Measurements from ENCODE around the gene KDM8. TPM values are rescaled to one million over a fixed set of nuclear protein-coding genes. Genes with fewer than 3 reads are reported as not detected.

The KDM8 gene
- total RNA-seq, 1 donor from 2014 or later, result 3.2 TPM

DNA sequence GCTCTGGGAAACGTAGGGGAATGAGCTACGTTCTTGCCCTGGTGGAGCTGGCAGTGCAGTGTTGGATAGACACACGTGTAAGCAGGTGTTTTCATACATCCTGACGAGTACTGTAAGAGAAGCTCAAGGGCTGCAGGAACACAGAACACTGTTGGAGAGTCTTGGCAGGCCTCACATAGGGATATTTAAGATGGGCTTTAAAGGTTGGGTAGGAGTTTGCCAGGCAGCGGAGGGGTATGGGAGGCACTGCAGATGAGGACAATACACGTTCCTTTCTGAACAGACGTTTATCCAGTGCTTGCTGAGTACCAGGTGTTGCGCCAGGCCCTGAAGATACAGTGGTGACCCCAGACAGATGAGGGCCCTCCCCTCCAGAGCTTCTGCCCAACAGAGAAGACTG lies 6.3 kb downstream of the KDM8 start:
- no peaks in the 10 kb centered on the region for H3K27me3 ChIP-seq (ENCODE audit: low read depth)
- no peaks in the 10 kb centered on the region for H3K9me3 ChIP-seq (replicated peaks)
- TF ChIP-seq, protein P1, sequence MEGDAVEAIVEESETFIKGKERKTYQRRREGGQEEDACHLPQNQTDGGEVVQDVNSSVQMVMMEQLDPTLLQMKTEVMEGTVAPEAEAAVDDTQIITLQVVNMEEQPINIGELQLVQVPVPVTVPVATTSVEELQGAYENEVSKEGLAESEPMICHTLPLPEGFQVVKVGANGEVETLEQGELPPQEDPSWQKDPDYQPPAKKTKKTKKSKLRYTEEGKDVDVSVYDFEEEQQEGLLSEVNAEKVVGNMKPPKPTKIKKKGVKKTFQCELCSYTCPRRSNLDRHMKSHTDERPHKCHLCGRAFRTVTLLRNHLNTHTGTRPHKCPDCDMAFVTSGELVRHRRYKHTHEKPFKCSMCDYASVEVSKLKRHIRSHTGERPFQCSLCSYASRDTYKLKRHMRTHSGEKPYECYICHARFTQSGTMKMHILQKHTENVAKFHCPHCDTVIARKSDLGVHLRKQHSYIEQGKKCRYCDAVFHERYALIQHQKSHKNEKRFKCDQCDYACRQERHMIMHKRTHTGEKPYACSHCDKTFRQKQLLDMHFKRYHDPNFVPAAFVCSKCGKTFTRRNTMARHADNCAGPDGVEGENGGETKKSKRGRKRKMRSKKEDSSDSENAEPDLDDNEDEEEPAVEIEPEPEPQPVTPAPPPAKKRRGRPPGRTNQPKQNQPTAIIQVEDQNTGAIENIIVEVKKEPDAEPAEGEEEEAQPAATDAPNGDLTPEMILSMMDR (IDR thresholded peaks at IDR 0.05; ENCODE audit: borderline replicate concordance), result no peak
- H3K4me1 ChIP-seq, result peaks cover 5% of the 10 kb centered on the region
- H3K27ac ChIP-seq (replicated peaks), result no peak overlapping the region
- intact Hi-C loops (cut with micrococcal nuclease), result no loop called here
- no peak for DNase-seq
- H3K36me3 ChIP-seq, result peaks cover 34% of the 10 kb centered on the region
- no peak overlapping the region for H3K4me3 ChIP-seq

DNA sequence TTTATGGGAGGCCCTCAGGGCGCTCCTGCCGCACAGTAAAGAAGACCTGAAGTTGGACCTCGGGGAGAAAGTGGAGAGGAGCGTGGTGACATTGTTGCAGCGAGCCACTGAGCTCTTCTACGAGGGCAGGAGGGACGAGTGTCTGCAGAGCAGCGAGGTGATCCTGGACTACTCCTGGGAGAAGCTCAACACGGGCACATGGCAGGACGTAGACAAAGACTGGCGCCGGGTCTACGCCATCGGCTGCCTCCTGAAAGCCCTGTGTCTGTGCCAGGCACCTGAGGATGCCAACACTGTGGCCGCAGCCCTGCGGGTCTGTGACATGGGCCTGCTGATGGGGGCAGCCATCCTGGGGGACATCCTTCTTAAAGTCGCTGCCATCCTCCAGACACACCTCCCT lies 6.8 kb downstream of the KDM8 start:
- Histone ChIP-seq H3K9me3 (replicated peaks) (no peaks in the 10 kb centered on the region), H3K27ac (replicated peaks) (no peak overlapping the region), H3K4me3 (no peak overlapping the region), H3K36me3 (peaks cover 37% of the 10 kb centered on the region), H3K27me3 (ENCODE audit: low read depth) (no peaks in the 10 kb centered on the region), H3K4me1 (no peaks in the 10 kb centered on the region)
- no peak for DNase-seq
- TF ChIP-seq, protein P1 (IDR thresholded peaks at IDR 0.05; ENCODE audit: borderline replicate concordance), result no peak
- intact Hi-C loops (cut with micrococcal nuclease), result no loop called here

DNA sequence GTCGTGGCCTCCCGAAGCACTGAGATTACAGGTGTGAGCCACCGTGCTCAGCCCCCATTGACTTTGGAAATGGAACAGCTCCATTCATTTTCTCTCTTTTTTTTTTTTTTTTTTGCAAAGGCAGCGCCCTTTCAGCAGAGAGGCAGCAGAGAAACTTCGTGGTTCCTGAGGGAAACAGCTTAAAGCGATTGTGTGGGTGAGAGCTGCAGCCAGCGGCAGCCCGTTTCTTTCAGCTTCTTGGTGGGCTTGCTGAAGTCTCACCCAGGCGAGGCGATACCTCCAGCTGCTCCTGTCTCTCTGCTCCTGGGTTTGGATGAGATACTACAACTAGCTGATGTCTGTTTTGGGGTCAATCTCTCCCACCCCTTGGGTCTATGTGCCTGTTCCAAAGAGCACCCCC lies 7.7 kb downstream of the KDM8 start:
- no peaks in the 10 kb centered on the region for H3K9me3 ChIP-seq (replicated peaks)
- TF ChIP-seq, protein P1 (IDR thresholded peaks at IDR 0.05; ENCODE audit: borderline replicate concordance), result no peak
- H3K27ac ChIP-seq (replicated peaks), result no peak overlapping the region
- H3K4me3 ChIP-seq, result no peak overlapping the region
- intact Hi-C loops (cut with micrococcal nuclease), result no loop called here
- no peak for DNase-seq
- H3K36me3 ChIP-seq, result peaks cover 39% of the 10 kb centered on the region
- no peaks in the 10 kb centered on the region for H3K4me1 ChIP-seq
- H3K27me3 ChIP-seq (ENCODE audit: low read depth), result no peaks in the 10 kb centered on the region

DNA sequence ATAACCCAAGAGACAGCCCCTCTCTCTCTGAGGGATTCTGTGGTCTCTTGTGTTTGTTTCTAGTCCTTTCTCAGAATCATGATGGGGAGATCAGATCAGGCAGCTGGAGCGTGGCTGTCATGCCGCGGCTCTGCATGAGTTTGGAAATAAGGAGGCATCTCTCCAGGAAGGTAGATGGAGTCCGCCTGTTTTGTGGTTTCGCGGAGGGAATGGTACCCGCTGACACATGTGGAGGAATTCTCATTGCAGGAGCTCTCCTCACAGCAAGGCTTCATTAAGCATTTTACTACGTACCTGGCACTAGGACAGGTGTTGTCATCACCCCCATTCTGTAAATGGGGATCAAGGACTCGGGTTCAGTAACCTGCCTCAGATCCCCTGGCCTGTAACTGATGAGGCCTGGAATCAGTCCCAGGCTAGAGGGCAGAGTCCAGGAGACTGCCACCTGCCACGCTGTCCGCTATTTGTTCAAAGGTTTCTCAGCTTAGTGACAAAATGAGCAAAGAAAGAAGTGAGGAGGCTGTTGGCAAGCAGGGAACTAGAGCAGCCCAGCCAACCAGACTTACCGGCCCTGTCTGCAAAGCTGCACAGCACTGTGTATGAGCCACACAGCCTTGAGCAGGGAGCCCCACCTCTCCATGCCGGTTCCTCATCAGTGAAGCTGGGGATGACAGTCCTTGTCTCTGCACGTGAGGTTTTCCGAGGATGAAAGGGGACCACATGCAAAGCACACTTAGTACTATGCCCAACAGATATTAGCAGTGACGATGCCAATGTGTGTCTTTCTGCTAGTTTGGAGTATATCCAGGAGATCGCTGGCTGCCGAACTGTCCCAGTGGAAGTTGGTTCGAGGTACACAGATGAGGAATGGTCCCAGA lies 11.0 kb downstream of the KDM8 start:
- H3K36me3 ChIP-seq, result peaks cover 48% of the 10 kb centered on the region
- no peaks in the 10 kb centered on the region for H3K27me3 ChIP-seq (ENCODE audit: low read depth)
- H3K4me1 ChIP-seq, result no peaks in the 10 kb centered on the region
- no peak for DNase-seq
- H3K27ac ChIP-seq (replicated peaks), result no peak overlapping the region
- TF ChIP-seq, protein P1 (IDR thresholded peaks at IDR 0.05; ENCODE audit: borderline replicate concordance), result no peak
- intact Hi-C loops (cut with micrococcal nuclease), result no loop called here
- no peak overlapping the region for H3K4me3 ChIP-seq
- H3K9me3 ChIP-seq (replicated peaks), result no peaks in the 10 kb centered on the region

DNA sequence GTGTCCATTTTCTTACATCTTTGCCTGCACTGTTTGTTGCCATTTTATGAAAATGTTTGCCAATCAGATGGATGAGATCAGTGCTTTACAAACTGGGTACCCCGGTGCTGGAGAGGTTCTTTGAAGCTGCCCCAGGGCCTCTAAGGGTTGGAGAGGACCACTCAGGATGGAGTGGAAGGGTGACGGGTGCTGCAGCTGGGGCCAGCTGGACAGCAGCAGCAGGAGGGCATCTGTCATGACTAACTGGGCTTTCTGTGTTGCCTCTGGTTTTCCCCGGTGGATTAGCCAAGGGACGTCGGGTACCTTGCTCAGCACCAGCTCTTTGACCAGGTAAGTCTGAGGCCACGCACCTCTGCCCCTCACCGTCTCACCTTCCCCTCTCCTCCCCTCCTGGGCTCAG lies 12.3 kb downstream of the KDM8 start:
- Histone ChIP-seq H3K27ac (replicated peaks) (no peak overlapping the region), H3K4me3 (no peak overlapping the region), H3K27me3 (ENCODE audit: low read depth) (no peaks in the 10 kb centered on the region), H3K4me1 (no peaks in the 10 kb centered on the region), H3K9me3 (replicated peaks) (no peaks in the 10 kb centered on the region), H3K36me3 (peaks cover 41% of the 10 kb centered on the region)
- intact Hi-C loops (cut with micrococcal nuclease), result no loop called here
- TF ChIP-seq, protein P1 (IDR thresholded peaks at IDR 0.05; ENCODE audit: borderline replicate concordance), result no peak
- DNase-seq, result no peak
